ENCODE data around the gene ZDHHC5. TPM values are rescaled to one million over a fixed set of nuclear protein-coding genes. Genes with fewer than 3 reads are reported as not detected.

The ZDHHC5 gene
- total RNA-seq, 1 experiment from 2014 or later = 65.2 TPM

DNA sequence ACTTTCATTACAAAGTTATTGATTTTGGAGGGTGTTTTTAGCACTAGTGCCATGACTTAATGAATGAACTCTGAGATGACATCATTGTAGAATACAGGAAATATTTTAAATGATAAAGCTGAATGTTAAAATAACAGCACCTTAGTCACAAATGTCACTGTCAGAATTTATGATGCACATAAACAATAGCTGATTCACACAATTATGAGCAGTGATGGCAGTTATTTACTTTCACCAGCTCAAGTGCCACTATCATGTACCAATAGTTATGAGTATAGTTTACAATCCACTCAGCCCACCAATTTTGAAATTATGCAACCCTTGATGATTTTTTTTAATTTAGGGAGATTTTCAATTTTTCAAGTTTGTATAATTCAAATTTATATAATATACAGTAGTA is 47.4 kb upstream of the ZDHHC5 start:
- no peak overlapping the region for H3K4me3 Mint-ChIP-seq
- H3K23ac ChIP-seq (ENCODE audit: insufficient read length, low read depth, low read length) = no peak overlapping the region
- no peak overlapping the region for H2BK12ac ChIP-seq (ENCODE audit: insufficient read length, low read depth, low read length)
- no peak for DNase-seq
- H3K79me1 ChIP-seq (ENCODE audit: insufficient read depth, low read depth, low read length, poor library complexity, severe bottlenecking) = no peaks in the 10 kb centered on the region
- H3K27me3 Mint-ChIP-seq (ENCODE audit: low read depth) = no peaks in the 10 kb centered on the region; the same call in 1 of the 2 replicates
- no peaks in the 10 kb centered on the region for H3K27me3 ChIP-seq (ENCODE audit: insufficient read depth, low read length)
- H2AK5ac ChIP-seq (ENCODE audit: insufficient read length, low read length) = no peak overlapping the region
- no peaks in the 10 kb centered on the region for H3K4me1 Mint-ChIP-seq
- no peak overlapping the region for H3K18ac ChIP-seq (ENCODE audit: insufficient read length, low read depth, low read length)
- H3K9me3 Mint-ChIP-seq = peaks cover 11 to 18% of the 10 kb centered on the region in 2 experiments
- H2BK120ac ChIP-seq (ENCODE audit: low read depth, low read length, poor library complexity, severe bottlenecking) = no peak overlapping the region
- no peak overlapping the region for H3K27ac ChIP-seq (ENCODE audit: insufficient read length, low read depth, low read length)
- no peak overlapping the region for H2BK20ac ChIP-seq (ENCODE audit: low read depth, low read length, poor library complexity, severe bottlenecking)
- no peak overlapping the region for H3K9ac ChIP-seq (ENCODE audit: extremely low read depth, insufficient read length, low read length)
- H3K79me2 ChIP-seq (ENCODE audit: insufficient read depth, low read length) = no peaks in the 10 kb centered on the region
- no peak overlapping the region for H3K4me2 ChIP-seq (ENCODE audit: insufficient read depth, insufficient read length, low read length)
- no peaks in the 10 kb centered on the region for H4K20me1 ChIP-seq (ENCODE audit: control insufficient read depth, insufficient read depth, insufficient read length)
- H3K4ac ChIP-seq (ENCODE audit: low read depth, low read length) = no peak overlapping the region
- TF ChIP-seq, protein P1, sequence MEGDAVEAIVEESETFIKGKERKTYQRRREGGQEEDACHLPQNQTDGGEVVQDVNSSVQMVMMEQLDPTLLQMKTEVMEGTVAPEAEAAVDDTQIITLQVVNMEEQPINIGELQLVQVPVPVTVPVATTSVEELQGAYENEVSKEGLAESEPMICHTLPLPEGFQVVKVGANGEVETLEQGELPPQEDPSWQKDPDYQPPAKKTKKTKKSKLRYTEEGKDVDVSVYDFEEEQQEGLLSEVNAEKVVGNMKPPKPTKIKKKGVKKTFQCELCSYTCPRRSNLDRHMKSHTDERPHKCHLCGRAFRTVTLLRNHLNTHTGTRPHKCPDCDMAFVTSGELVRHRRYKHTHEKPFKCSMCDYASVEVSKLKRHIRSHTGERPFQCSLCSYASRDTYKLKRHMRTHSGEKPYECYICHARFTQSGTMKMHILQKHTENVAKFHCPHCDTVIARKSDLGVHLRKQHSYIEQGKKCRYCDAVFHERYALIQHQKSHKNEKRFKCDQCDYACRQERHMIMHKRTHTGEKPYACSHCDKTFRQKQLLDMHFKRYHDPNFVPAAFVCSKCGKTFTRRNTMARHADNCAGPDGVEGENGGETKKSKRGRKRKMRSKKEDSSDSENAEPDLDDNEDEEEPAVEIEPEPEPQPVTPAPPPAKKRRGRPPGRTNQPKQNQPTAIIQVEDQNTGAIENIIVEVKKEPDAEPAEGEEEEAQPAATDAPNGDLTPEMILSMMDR (conservative IDR thresholded peaks at IDR 0.05) = no peak
- H4K91ac ChIP-seq (ENCODE audit: insufficient read length, low read depth, low read length) = no peak overlapping the region
- H3T11ph ChIP-seq (ENCODE audit: low read length) = no peak overlapping the region
- no peaks in the 10 kb centered on the region for H3K4me1 ChIP-seq (ENCODE audit: insufficient read depth, low read length)
- no peak overlapping the region for H3K56ac ChIP-seq (ENCODE audit: insufficient read length, low read depth, low read length)
- no peak overlapping the region for H2BK15ac ChIP-seq (ENCODE audit: low read depth, low read length)
- H3K14ac ChIP-seq (ENCODE audit: insufficient read depth, low read length) = no peak overlapping the region
- H4K8ac ChIP-seq (replicated peaks; ENCODE audit: insufficient read length, low read depth, low read length) = no peak overlapping the region
- no peak overlapping the region for H4K5ac ChIP-seq (ENCODE audit: insufficient read length, low read depth, low read length)
- H2BK5ac ChIP-seq (ENCODE audit: insufficient read length, low read length) = no peak overlapping the region
- H3K9me3 ChIP-seq (ENCODE audit: control insufficient read depth, low read depth, low read length) = no peaks in the 10 kb centered on the region
- peaks cover 4 to 15% (median 9%) of the 10 kb centered on the region in 3 experiments; a peak in 6 of 7 replicates for H3K36me3 Mint-ChIP-seq (ENCODE audit: insufficient read depth in 1 of 3, low read depth in 3 of 3)
- no peak overlapping the region for H2AFZ ChIP-seq (ENCODE audit: low read length)
- H3K27ac Mint-ChIP-seq = no peak overlapping the region
- no peaks in the 10 kb centered on the region for H3K23me2 ChIP-seq (ENCODE audit: insufficient read length, low read depth, low read length, poor library complexity, severe bottlenecking)

Measured in H9 (cell line).